A673 (cell line): ENCODE measurements around the gene BABAM2.

Experiments
- CTCF ChIP-seq: fragments of 300-800, 200-600 bp; sonication (generic); conservative IDR thresholded peaks from 2 replicates; pipeline ENCODE4 v1.5.1; 2017; ENCODE audit warnings: low read depth, mild to moderate bottlenecking, antibody characterized with exemption, low read length, moderate library complexity, mixed read lengths
- EZH2 ChIP-seq: fragments of 200-600 bp; sonication (generic); IDR thresholded peaks from 2 replicates; pipeline ENCODE4 v1.6.1; 2017; ENCODE audit warnings: borderline replicate concordance, low read depth, mild to moderate bottlenecking, mixed read lengths, antibody characterized with exemption, low read length; ENCODE audit not compliant: poor library complexity, severe bottlenecking

- TF ChIP-seq EZH2: no peak
- no peak for TF ChIP-seq CTCF
Observed at GRCh38 chr2:28046921-28047320, 156.4 kb downstream of the BABAM2 start.
